GM21723 (cell line): ENCODE data around the gene CAPRIN2.

Experiments used
- ATAC-seq: cut with Tn5 transposase; IDR thresholded peaks from one replicate; pipeline ENCODE4 v1.9.1; 2021; ENCODE audit warnings: mild to moderate bottlenecking, moderate library complexity; ENCODE audit not compliant: unreplicated experiment

CAPRIN2 gene

GRCh38 chr12:30769802-30770201 is 15.1 kb upstream of the CAPRIN2 start:
- no peak for ATAC-seq

GRCh38 chr12:30764251-30764650 is 9.5 kb upstream of the CAPRIN2 start:
- no peak for ATAC-seq

GRCh38 chr12:30763053-30763452 is 8.3 kb upstream of the CAPRIN2 start:
- no peak for ATAC-seq

GRCh38 chr12:30761730-30762129 is 7.0 kb upstream of the CAPRIN2 start:
- no peak for ATAC-seq

- no peak for ATAC-seq
These were observed 2.6 kb upstream of the CAPRIN2 start for GRCh38 chr12:30757316-30757715.

GRCh38 chr12:30756074-30756473 is 1.3 kb upstream of the CAPRIN2 start:
- no peak for ATAC-seq

GRCh38 chr12:30755395-30755762 is 628 bp upstream of the CAPRIN2 start:
- ATAC-seq, result no peak

- ATAC-seq, result no peak
These were observed 385 bp downstream of the CAPRIN2 start for GRCh38 chr12:30754383-30754749.

- no peak for ATAC-seq
These were observed 884 bp downstream of the CAPRIN2 start for GRCh38 chr12:30753751-30754382.

GRCh38 chr12:30753233-30753632 is 1.5 kb downstream of the CAPRIN2 start:
- ATAC-seq, result no peak

GRCh38 chr12:30752255-30752654 is 2.5 kb downstream of the CAPRIN2 start:
- ATAC-seq, result no peak

GRCh38 chr12:30748147-30748546 is 6.6 kb downstream of the CAPRIN2 start:
- no peak for ATAC-seq

GRCh38 chr12:30746190-30746589 is 8.6 kb downstream of the CAPRIN2 start:
- no peak for ATAC-seq

- ATAC-seq, result no peak
These were observed 10.4 kb downstream of the CAPRIN2 start for GRCh38 chr12:30744321-30744720.

- no peak for ATAC-seq
These were observed 14.5 kb downstream of the CAPRIN2 start for GRCh38 chr12:30740274-30740673.

GRCh38 chr12:30739020-30739419 is 15.7 kb downstream of the CAPRIN2 start:
- ATAC-seq, result no peak

GRCh38 chr12:30732954-30733637 is 21.7 kb downstream of the CAPRIN2 start:
- ATAC-seq, result no peak

- ATAC-seq, result no peak
These were observed 24.7 kb downstream of the CAPRIN2 start for GRCh38 chr12:30730011-30730410.

- no peak for ATAC-seq
These were observed 25.2 kb downstream of the CAPRIN2 start for GRCh38 chr12:30729547-30729946.

GRCh38 chr12:30726647-30727046 is 28.1 kb downstream of the CAPRIN2 start:
- no peak for ATAC-seq

GRCh38 chr12:30725739-30726138 is 29.0 kb downstream of the CAPRIN2 start:
- ATAC-seq, result no peak

GRCh38 chr12:30719060-30719459 is 35.7 kb downstream of the CAPRIN2 start:
- no peak for ATAC-seq
